GM12878 (cell line): Measurements from ENCODE around the gene AMDHD2. TPM values are rescaled to one million over a fixed set of nuclear protein-coding genes. Genes with fewer than 3 reads are reported as not detected.

Experiments used
- ATAC-seq: fragments of 200-7000 bp; cut with Tn5 transposase; 3 replicates; pipeline ENCODE4 v1.9.1; 2020; ENCODE audit warnings: mild to moderate bottlenecking, moderate library complexity
- BruUV-seq: library from RNA; stranded (reverse); fragments of 400-500 nt; replicated peaks from 2 replicates; lab custom pipeline; 2021; lab: Mats Ljungman, UMichigan
- CTCF ChIA-PET: fragments of 300-600 bp; sonication (Branson Sonifier 250); formaldehyde crosslinking; extraction: SDS; loops from one replicate; lab custom pipeline; 2021; ENCODE audit warnings: inconsistent platforms; lab: Yijun Ruan, JAX
- POLR2A ChIA-PET: fragments of 350-600 bp; formaldehyde crosslinking; extraction: SDS; loops from one replicate; lab custom pipeline; 2021; ENCODE audit warnings: inconsistent platforms; lab: Charles Lee
- RAD21 ChIA-PET: fragments of 300-600 bp; sonication (Branson Sonifier 250); formaldehyde crosslinking; loops from one replicate; lab custom pipeline; 2023; ENCODE audit warnings: antibody characterized with exemption; ENCODE audit not compliant: unreplicated experiment; lab: Charles Lee
- SMC1A ChIA-PET: fragments of 300-600 bp; sonication (Branson Sonifier 250); formaldehyde crosslinking; loops from one replicate; lab custom pipeline; 2023; ENCODE audit not compliant: unreplicated experiment, uncharacterized antibody; lab: Charles Lee
- DNase-seq: peaks from one replicate; pipeline ENCODE4 v3.0.0-alpha.2; 2011; ENCODE audit warnings: low read depth, low spot score
- FAIRE-seq: peaks from 3 replicates; lab custom pipeline; 2011; peaks lifted over from hg19 to GRCh38; lab: Jason Lieb, UNC
- H2AFZ ChIP-seq: 2 replicates; pipeline ENCODE4 v1.6.0; 2011; ENCODE audit warnings: low read depth, low read length, control low read depth; ENCODE audit not compliant: control insufficient read depth
- H3K27ac ChIP-seq: 2 replicates; pipeline ENCODE4 v1.5.1; 2011; ENCODE audit warnings: control low read depth; ENCODE audit not compliant: control insufficient read depth, insufficient read depth
- H3K27me3 ChIP-seq, 2 experiments: replicated peaks in 1 of 2; 2 replicates each; pipeline versions ENCODE4 v1.6.0 to v1.6.1; 2011; ENCODE audit warnings: low read length in 1 of 2; ENCODE audit not compliant: control insufficient read depth in 2 of 2, insufficient read depth in 2 of 2
- H3K36me3 ChIP-seq, 2 experiments: 2 replicates each; pipeline ENCODE4 v1.5.1; 2011; ENCODE audit warnings: low read length in 1 of 2; ENCODE audit not compliant: control insufficient read depth in 2 of 2, insufficient read depth in 2 of 2
- H3K4me1 ChIP-seq: 2 replicates; pipeline ENCODE4 v1.6.1; 2011; ENCODE audit warnings: mild to moderate bottlenecking, low read length, moderate library complexity, mixed read lengths; ENCODE audit not compliant: control insufficient read depth, insufficient read depth
- H3K4me2 ChIP-seq: 2 replicates; pipeline ENCODE4 v1.6.0; 2011; ENCODE audit warnings: control low read depth; ENCODE audit not compliant: control insufficient read depth, insufficient read depth
- H3K4me3 ChIP-seq: fragments of 200-600 bp; sonication (generic); 2 replicates; pipeline ENCODE4 v1.5.1; 2016
- H3K79me2 ChIP-seq: 2 replicates; pipeline ENCODE4 v1.6.0; 2011; ENCODE audit warnings: low read length; ENCODE audit not compliant: control insufficient read depth, insufficient read depth
- H3K9ac ChIP-seq: 2 replicates; pipeline ENCODE4 v1.8.0; 2011; ENCODE audit warnings: low read length, control low read depth, mixed read lengths; ENCODE audit not compliant: control insufficient read depth, insufficient read depth
- H3K9me3 ChIP-seq: replicated peaks from 3 replicates; pipeline ENCODE4 v1.5.1; 2011; ENCODE audit warnings: mild to moderate bottlenecking, low read length; ENCODE audit not compliant: control insufficient read depth, insufficient read depth
- H4K20me1 ChIP-seq: 2 replicates; pipeline ENCODE4 v1.6.0; 2011; ENCODE audit not compliant: control insufficient read depth, insufficient read depth
- CREM ChIP-seq: IDR thresholded peaks from 2 replicates; pipeline ENCODE4 v1.6.1; 2014; ENCODE audit warnings: antibody characterized with exemption, low read depth
- FOXM1 ChIP-seq: IDR thresholded peaks from 2 replicates; pipeline ENCODE4 v1.6.1; 2012; ENCODE audit warnings: low read depth, mild to moderate bottlenecking, inconsistent platforms, low read length, moderate library complexity
- HDAC6 ChIP-seq: fragments of 200-600 bp; sonication (generic); IDR thresholded peaks from one replicate; pipeline ENCODE4 v1.8.0; 2017; ENCODE audit warnings: antibody characterized with exemption; ENCODE audit not compliant: unreplicated experiment
- KDM1A ChIP-seq: fragments of 200-600 bp; sonication (generic); IDR thresholded peaks from 2 replicates; pipeline ENCODE4 v1.6.1; 2016; ENCODE audit warnings: borderline replicate concordance
- NFIC ChIP-seq: IDR thresholded peaks from 2 replicates; pipeline ENCODE4 v1.6.1; 2012; ENCODE audit warnings: low read depth, mild to moderate bottlenecking, inconsistent platforms, low read length, moderate library complexity
- NR2F1 ChIP-seq: fragments of 450-650 bp; conservative IDR thresholded peaks from 2 replicates; pipeline ENCODE4 v1.6.1; 2017; ENCODE audit warnings: mild to moderate bottlenecking
- PAX8 ChIP-seq: fragments of 450-650 bp; IDR thresholded peaks from 2 replicates; pipeline ENCODE4 v1.6.1; 2017; ENCODE audit warnings: mild to moderate bottlenecking, moderate library complexity
- SMAD5 ChIP-seq: IDR thresholded peaks from 2 replicates; pipeline ENCODE4 v1.6.1; 2016; ENCODE audit warnings: antibody characterized with exemption, low read depth
- SREBF2 ChIP-seq: IDR thresholded peaks from 2 replicates; pipeline ENCODE4 v1.6.1; 2012; ENCODE audit warnings: mild to moderate bottlenecking, low read length
- SUPT20H ChIP-seq: IDR thresholded peaks from 2 replicates; pipeline ENCODE4 v1.6.1; 2011; ENCODE audit warnings: low read depth, mild to moderate bottlenecking, low read length, moderate library complexity, borderline replicate concordance; ENCODE audit not compliant: control insufficient read depth
- YY1 ChIP-seq: IDR thresholded peaks from 2 replicates; pipeline ENCODE4 v1.6.1; 2011; ENCODE audit warnings: low read depth, mild to moderate bottlenecking, low read length
- WGBS: methylation state at CpG from one replicate; pipeline ENCODE4 v1.1.6; 2016; ENCODE audit warnings: low lambda C conversion rate; ENCODE audit not compliant: insufficient replicate concordance, insufficient coverage; ENCODE audit errors: missing lambda C conversion rate; 5-methylcytosine and 5-hydroxymethylcytosine counted together
- in situ Hi-C: fragments of 300-500 bp; cut with MboI; formaldehyde crosslinking; loops from 9 replicates; pipeline ENCODE4 v1.14.3; 2018; ENCODE audit warnings: mixed read lengths
- intact Hi-C: fragments of 100-400 bp; cut with micrococcal nuclease; formaldehyde crosslinking; loops from one replicate; pipeline ENCODE4 v1.14.2; 2022; ENCODE audit not compliant: unreplicated experiment
- polyA plus RNA-seq, 11 experiments: library from polyadenylated mRNA; depleted of rRNA in 4 of 11; unstranded in 6 of 11; stranded (reverse) in 5 of 11; fragments of >200 nt; fragmentation: Nextera tagmentation in 4 of 11; fragmentation: Illumina TruSeq in 1 of 11; extraction: Ambion mirVana in 4 of 11; extraction: Trizol in 1 of 11; gene quantifications; 1 replicate in 1 of 11; 2 replicates in 10 of 11; pipeline versions ENCODE4 v1.2.1 to v1.2.3, GENCODE V29; 2011 to 2016; ENCODE audit warnings: inconsistent platforms in 2 of 11, missing spikeins in 2 of 11, low read depth in 1 of 11
- total RNA-seq, 4 experiments: library from RNA; depleted of rRNA in 3 of 4; stranded (reverse); fragments of >200 nt in 3 of 4; fragmentation: Illumina TruSeq in 1 of 4; extraction: Trizol in 1 of 4; gene quantifications; 2 replicates each; pipeline versions ENCODE4 v1.2.1 to v1.2.3, GENCODE V29; 2013 to 2021
- TF ChIP-seq, protein P1 (sequence below): fragments of 450-650 bp; IDR thresholded peaks from 2 replicates; pipeline ENCODE4 v1.6.1; 2017; ENCODE audit warnings: mild to moderate bottlenecking, low read depth, inconsistent platforms; ENCODE audit not compliant: poor library complexity, severe bottlenecking
- TF ChIP-seq, protein P2 (sequence below): IDR thresholded peaks from 2 replicates; pipeline ENCODE4 v1.6.1; 2012; ENCODE audit warnings: low read depth, low read length, improper control_type of control experiment
- TF ChIP-seq, protein P3 (sequence below): fragments of 450-650 bp; IDR thresholded peaks from 2 replicates; pipeline ENCODE4 v1.6.1; 2017; ENCODE audit warnings: mild to moderate bottlenecking, moderate library complexity

The AMDHD2 gene
- total and polyA plus RNA-seq, 10 of the 15 experiments (the other 5 are each of a cell fraction or from before 2014, with no cell fraction given) = 0.60 to 41.8 (median 24.3) TPM; not detected in 1

DNA sequence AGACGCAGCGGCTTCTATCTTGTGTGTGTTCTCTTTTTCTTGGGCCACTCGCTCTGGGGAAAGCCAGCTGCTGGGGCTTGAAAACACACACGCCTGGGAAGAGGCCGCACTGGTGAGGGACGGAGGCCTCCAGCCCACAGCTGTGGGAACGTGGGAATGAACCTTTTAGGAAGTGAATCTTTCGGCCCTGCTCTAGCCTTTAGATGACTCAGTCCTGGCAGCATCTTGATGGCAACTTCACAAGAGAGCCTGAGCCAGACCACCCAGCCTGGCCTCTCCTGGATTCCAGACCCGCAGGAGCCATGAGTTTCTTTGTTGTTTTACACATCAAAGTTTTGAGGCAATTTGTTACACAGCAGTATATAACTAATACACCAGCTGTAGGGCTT lies 15.4 kb downstream of the AMDHD2 start:
- POLR2A ChIA-PET = no interaction called here
- CTCF ChIA-PET = interaction anchor here (0.6 to 0.7 kb wide), 4 partner anchors 10 to 75 kb away, joined by 3 to 4 read pairs (median 3); partner anchors contain the start of gene ATP6V0C
- intact Hi-C loops = loop anchor here (10.0 kb wide), 1 partner anchor 149 kb away; the partner anchor contains the start of gene KCTD5
- Histone ChIP-seq H3K79me2 (peaks cover 17% of the 10 kb centered on the region), H3K9ac (no peak overlapping the region), H4K20me1 (no peaks in the 10 kb centered on the region), H3K4me1 (peaks cover 18% of the 10 kb centered on the region), H3K9me3 (no peaks in the 10 kb centered on the region), H3K27ac (no peak overlapping the region), H2AFZ (no peak overlapping the region), H3K27me3 (no peaks in the 10 kb centered on the region), H3K4me3 (no peak overlapping the region), H3K36me3 (no peaks in the 10 kb centered on the region), H3K4me2 (no peak overlapping the region)
- in situ Hi-C loops = loop anchor here (5.0 kb wide), 1 partner anchor 62 kb away; no protein-coding TSS in a partner anchor
- FAIRE-seq = no peak
- DNase-seq = no peak
- 87% methylated on average over 9 of the region's 9 CpGs for WGBS
- no TSS peak for BruUV-seq
- RAD21 ChIA-PET = no interaction called here
- SMC1A ChIA-PET = no interaction called here
- no peak for ATAC-seq
- TF ChIP-seq KDM1A = no peak
- TF ChIP-seq, protein P1, sequence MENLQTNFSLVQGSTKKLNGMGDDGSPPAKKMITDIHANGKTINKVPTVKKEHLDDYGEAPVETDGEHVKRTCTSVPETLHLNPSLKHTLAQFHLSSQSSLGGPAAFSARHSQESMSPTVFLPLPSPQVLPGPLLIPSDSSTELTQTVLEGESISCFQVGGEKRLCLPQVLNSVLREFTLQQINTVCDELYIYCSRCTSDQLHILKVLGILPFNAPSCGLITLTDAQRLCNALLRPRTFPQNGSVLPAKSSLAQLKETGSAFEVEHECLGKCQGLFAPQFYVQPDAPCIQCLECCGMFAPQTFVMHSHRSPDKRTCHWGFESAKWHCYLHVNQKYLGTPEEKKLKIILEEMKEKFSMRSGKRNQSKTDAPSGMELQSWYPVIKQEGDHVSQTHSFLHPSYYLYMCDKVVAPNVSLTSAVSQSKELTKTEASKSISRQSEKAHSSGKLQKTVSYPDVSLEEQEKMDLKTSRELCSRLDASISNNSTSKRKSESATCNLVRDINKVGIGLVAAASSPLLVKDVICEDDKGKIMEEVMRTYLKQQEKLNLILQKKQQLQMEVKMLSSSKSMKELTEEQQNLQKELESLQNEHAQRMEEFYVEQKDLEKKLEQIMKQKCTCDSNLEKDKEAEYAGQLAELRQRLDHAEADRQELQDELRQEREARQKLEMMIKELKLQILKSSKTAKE = no peak
- TF ChIP-seq SMAD5 = no peak
- no peak for TF ChIP-seq NR2F1
- TF ChIP-seq, protein P2, sequence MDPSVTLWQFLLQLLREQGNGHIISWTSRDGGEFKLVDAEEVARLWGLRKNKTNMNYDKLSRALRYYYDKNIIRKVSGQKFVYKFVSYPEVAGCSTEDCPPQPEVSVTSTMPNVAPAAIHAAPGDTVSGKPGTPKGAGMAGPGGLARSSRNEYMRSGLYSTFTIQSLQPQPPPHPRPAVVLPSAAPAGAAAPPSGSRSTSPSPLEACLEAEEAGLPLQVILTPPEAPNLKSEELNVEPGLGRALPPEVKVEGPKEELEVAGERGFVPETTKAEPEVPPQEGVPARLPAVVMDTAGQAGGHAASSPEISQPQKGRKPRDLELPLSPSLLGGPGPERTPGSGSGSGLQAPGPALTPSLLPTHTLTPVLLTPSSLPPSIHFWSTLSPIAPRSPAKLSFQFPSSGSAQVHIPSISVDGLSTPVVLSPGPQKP = no peak
- no peak for TF ChIP-seq HDAC6
- no peak for TF ChIP-seq YY1
- TF ChIP-seq SREBF2 = no peak
- TF ChIP-seq SUPT20H = no peak
- TF ChIP-seq FOXM1 = no peak
- no peak for TF ChIP-seq NFIC
- no peak for TF ChIP-seq PAX8
- no peak for TF ChIP-seq CREM
- TF ChIP-seq, protein P3, sequence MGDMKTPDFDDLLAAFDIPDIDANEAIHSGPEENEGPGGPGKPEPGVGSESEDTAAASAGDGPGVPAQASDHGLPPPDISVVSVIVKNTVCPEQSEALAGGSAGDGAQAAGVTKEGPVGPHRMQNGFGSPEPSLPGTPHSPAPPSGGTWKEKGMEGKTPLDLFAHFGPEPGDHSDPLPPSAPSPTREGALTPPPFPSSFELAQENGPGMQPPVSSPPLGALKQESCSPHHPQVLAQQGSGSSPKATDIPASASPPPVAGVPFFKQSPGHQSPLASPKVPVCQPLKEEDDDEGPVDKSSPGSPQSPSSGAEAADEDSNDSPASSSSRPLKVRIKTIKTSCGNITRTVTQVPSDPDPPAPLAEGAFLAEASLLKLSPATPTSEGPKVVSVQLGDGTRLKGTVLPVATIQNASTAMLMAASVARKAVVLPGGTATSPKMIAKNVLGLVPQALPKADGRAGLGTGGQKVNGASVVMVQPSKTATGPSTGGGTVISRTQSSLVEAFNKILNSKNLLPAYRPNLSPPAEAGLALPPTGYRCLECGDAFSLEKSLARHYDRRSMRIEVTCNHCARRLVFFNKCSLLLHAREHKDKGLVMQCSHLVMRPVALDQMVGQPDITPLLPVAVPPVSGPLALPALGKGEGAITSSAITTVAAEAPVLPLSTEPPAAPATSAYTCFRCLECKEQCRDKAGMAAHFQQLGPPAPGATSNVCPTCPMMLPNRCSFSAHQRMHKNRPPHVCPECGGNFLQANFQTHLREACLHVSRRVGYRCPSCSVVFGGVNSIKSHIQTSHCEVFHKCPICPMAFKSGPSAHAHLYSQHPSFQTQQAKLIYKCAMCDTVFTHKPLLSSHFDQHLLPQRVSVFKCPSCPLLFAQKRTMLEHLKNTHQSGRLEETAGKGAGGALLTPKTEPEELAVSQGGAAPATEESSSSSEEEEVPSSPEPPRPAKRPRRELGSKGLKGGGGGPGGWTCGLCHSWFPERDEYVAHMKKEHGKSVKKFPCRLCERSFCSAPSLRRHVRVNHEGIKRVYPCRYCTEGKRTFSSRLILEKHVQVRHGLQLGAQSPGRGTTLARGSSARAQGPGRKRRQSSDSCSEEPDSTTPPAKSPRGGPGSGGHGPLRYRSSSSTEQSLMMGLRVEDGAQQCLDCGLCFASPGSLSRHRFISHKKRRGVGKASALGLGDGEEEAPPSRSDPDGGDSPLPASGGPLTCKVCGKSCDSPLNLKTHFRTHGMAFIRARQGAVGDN = no peak
